Measurements from ENCODE around the gene LENG8.

Gene LENG8

GRCh38 chr19:54424201-54424600 lies 24.8 kb upstream of the LENG8 start:
- DNase-seq (ENCODE audit: low read depth) = no peak

GRCh38 chr19:54424660-54425381 lies 24.2 kb upstream of the LENG8 start:
- no peak for DNase-seq (ENCODE audit: low read depth)

GRCh38 chr19:54425382-54425723 lies 23.6 kb upstream of the LENG8 start:
- no peak for DNase-seq (ENCODE audit: low read depth)

GRCh38 chr19:54426291-54426931 lies 22.6 kb upstream of the LENG8 start:
- no peak for DNase-seq (ENCODE audit: low read depth)

GRCh38 chr19:54427586-54427985 lies 21.4 kb upstream of the LENG8 start:
- no peak for DNase-seq (ENCODE audit: low read depth)

GRCh38 chr19:54428323-54429175 lies 20.4 kb upstream of the LENG8 start:
- no peak for DNase-seq (ENCODE audit: low read depth)

GRCh38 chr19:54429176-54429495 lies 19.9 kb upstream of the LENG8 start:
- DNase-seq (ENCODE audit: low read depth) = no peak

- DNase-seq (ENCODE audit: low read depth) = no peak
These were observed 19.3 kb upstream of the LENG8 start for GRCh38 chr19:54429545-54430227.

- DNase-seq (ENCODE audit: low read depth) = no peak
These were observed 18.4 kb upstream of the LENG8 start for GRCh38 chr19:54430306-54431254.

- DNase-seq (ENCODE audit: low read depth) = peak; percentile 9
These were observed 17.7 kb upstream of the LENG8 start for GRCh38 chr19:54431255-54431838.

GRCh38 chr19:54432144-54432738 lies 16.8 kb upstream of the LENG8 start:
- DNase-seq (ENCODE audit: low read depth) = no peak

- DNase-seq (ENCODE audit: low read depth) = no peak
These were observed 15.3 kb upstream of the LENG8 start for GRCh38 chr19:54433697-54434096.

- no peak for DNase-seq (ENCODE audit: low read depth)
These were observed 14.7 kb upstream of the LENG8 start for GRCh38 chr19:54434112-54434872.

- DNase-seq (ENCODE audit: low read depth) = no peak
These were observed 14.2 kb upstream of the LENG8 start for GRCh38 chr19:54434873-54435214.

GRCh38 chr19:54435551-54436016 lies 13.4 kb upstream of the LENG8 start:
- no peak for DNase-seq (ENCODE audit: low read depth)

- DNase-seq (ENCODE audit: low read depth) = no peak
These were observed 12.9 kb upstream of the LENG8 start for GRCh38 chr19:54436031-54436523.

- DNase-seq (ENCODE audit: low read depth) = no peak
These were observed 12.3 kb upstream of the LENG8 start for GRCh38 chr19:54436628-54437252.

- peak; percentile 17 for DNase-seq (ENCODE audit: low read depth)
These were observed 9.7 kb upstream of the LENG8 start for GRCh38 chr19:54439174-54439851.

GRCh38 chr19:54440641-54441040 lies 8.4 kb upstream of the LENG8 start:
- DNase-seq (ENCODE audit: low read depth) = no peak

All from fibroblast of the conjunctiva (primary cell).